NCI-H2171 (cell line): Measurements from ENCODE around the gene KPTN.

Source experiments
- DNase-seq: peaks from one replicate; lab custom pipeline; 2025; lab: John Stamatoyannopoulos, UW

The KPTN gene

GRCh38 chr19:47509170-47509847, 25.3 kb upstream of the KPTN start:
- no peak for DNase-seq

- no peak for DNase-seq
Measured at GRCh38 chr19:47508721-47509120, 24.7 kb upstream of the KPTN start.

GRCh38 chr19:47507924-47508553, 24.0 kb upstream of the KPTN start:
- DNase-seq = peak; percentile 54

- DNase-seq = peak; percentile 86
Measured at GRCh38 chr19:47507012-47507411, 23.0 kb upstream of the KPTN start.

- DNase-seq = no peak
Measured at GRCh38 chr19:47506459-47506858, 22.4 kb upstream of the KPTN start.

GRCh38 chr19:47505506-47505905, 21.5 kb upstream of the KPTN start:
- no peak for DNase-seq

- DNase-seq = no peak
Measured at GRCh38 chr19:47503826-47504150, 19.8 kb upstream of the KPTN start.

GRCh38 chr19:47503130-47503825, 19.3 kb upstream of the KPTN start:
- DNase-seq = no peak

- no peak for DNase-seq
Measured at GRCh38 chr19:47499863-47500830, 16.1 kb upstream of the KPTN start.

- no peak for DNase-seq
Measured at GRCh38 chr19:47499371-47499770, 15.4 kb upstream of the KPTN start.

- no peak for DNase-seq
Measured at GRCh38 chr19:47498561-47498960, 14.5 kb upstream of the KPTN start.

GRCh38 chr19:47497821-47498520, 14.0 kb upstream of the KPTN start:
- DNase-seq = no peak

- peak; percentile 35 for DNase-seq
Measured at GRCh38 chr19:47497050-47497766, 13.2 kb upstream of the KPTN start.

- peak; percentile 63 for DNase-seq
Measured at GRCh38 chr19:47495478-47496372, 11.7 kb upstream of the KPTN start.

- DNase-seq = peak; percentile 88
Measured at GRCh38 chr19:47494729-47495128, 10.7 kb upstream of the KPTN start.

- DNase-seq = no peak
Measured at GRCh38 chr19:47494211-47494547, 10.2 kb upstream of the KPTN start.

- DNase-seq = no peak
Measured at GRCh38 chr19:47493378-47494210, 9.6 kb upstream of the KPTN start.

GRCh38 chr19:47492571-47493377, 8.8 kb upstream of the KPTN start:
- no peak for DNase-seq
